Caco-2 (cell line): ENCODE measurements around the gene COL13A1. TPM values are rescaled to one million over a fixed set of nuclear protein-coding genes. Genes with fewer than 3 reads are reported as not detected.

Experiments used
- BruUV-seq: library from RNA; stranded (reverse); fragments of 400-500 nt; replicated peaks from 2 replicates; lab custom pipeline; 2021; lab: Mats Ljungman, UMichigan
- CTCF ChIA-PET: fragments of 300-600 bp; sonication (Branson Sonifier 250); formaldehyde crosslinking; loops from one replicate; lab custom pipeline; 2022; ENCODE audit warnings: antibody characterized with exemption; lab: Charles Lee
- POLR2A ChIA-PET: fragments of 300-600 bp; sonication (Branson Sonifier 250); formaldehyde crosslinking; loops from one replicate; lab custom pipeline; 2022; ENCODE audit warnings: antibody characterized with exemption; lab: Charles Lee
- DNase-seq, 2 experiments: peaks; one replicate each; pipeline versions ENCODE4 v3.0.0 to v3.0.0-alpha.2; 2020 to 2022
- H3K27me3 ChIP-seq: replicated peaks from 2 replicates; pipeline ENCODE4 v1.6.0; 2011; ENCODE audit warnings: low read length; ENCODE audit not compliant: control insufficient read depth, insufficient read depth
- H3K36me3 ChIP-seq: 2 replicates; pipeline ENCODE4 v1.5.1; 2011; ENCODE audit warnings: low read length; ENCODE audit not compliant: control insufficient read depth, insufficient read depth
- H3K4me1 ChIP-seq: fragments of 250-450 bp; sonication (Bioruptor Pico); 2 replicates; pipeline ENCODE4 v1.5.1; 2020; ENCODE audit warnings: mild to moderate bottlenecking
- H3K4me3 ChIP-seq: 2 replicates; pipeline ENCODE4 v1.5.1; 2011; ENCODE audit warnings: low read depth, mild to moderate bottlenecking, control low read depth, low read length
- H3K9me3 ChIP-seq: fragments of 250-450 bp; sonication (Bioruptor Pico); 2 replicates; pipeline ENCODE4 v1.5.1; 2020; ENCODE audit warnings: mild to moderate bottlenecking, moderate library complexity
- H3K27ac Mint-ChIP-seq: one replicate; pipeline ENCODE4 v1.8.0; 2022; ENCODE audit warnings: mixed read lengths; ENCODE audit not compliant: unreplicated experiment
- H3K27me3 Mint-ChIP-seq: one replicate; pipeline ENCODE4 v1.8.0; 2022; ENCODE audit warnings: mixed read lengths; ENCODE audit not compliant: insufficient read depth, unreplicated experiment
- H3K36me3 Mint-ChIP-seq: one replicate; pipeline ENCODE4 v1.8.0; 2022; ENCODE audit warnings: mild to moderate bottlenecking, mixed read lengths; ENCODE audit not compliant: insufficient read depth, unreplicated experiment
- H3K4me1 Mint-ChIP-seq: one replicate; pipeline ENCODE4 v1.8.0; 2022; ENCODE audit warnings: low read depth, mixed read lengths; ENCODE audit not compliant: unreplicated experiment
- H3K4me3 Mint-ChIP-seq: one replicate; pipeline ENCODE4 v1.8.0; 2022; ENCODE audit warnings: mild to moderate bottlenecking, moderate library complexity, mixed read lengths; ENCODE audit not compliant: unreplicated experiment
- H3K9me3 Mint-ChIP-seq: one replicate; pipeline ENCODE4 v1.8.0; 2022; ENCODE audit warnings: mixed read lengths; ENCODE audit not compliant: unreplicated experiment
- CTCF ChIP-seq, 2 experiments: fragments of 200-600 bp in 1 of 2; IDR thresholded peaks; 1 replicate in 1 of 2; 2 replicates in 1 of 2; pipeline versions ENCODE4 v1.5.1 to v1.8.0; 2011 to 2022; ENCODE audit warnings: antibody characterized with exemption in 1 of 2, control low read depth in 1 of 2, inconsistent platforms in 1 of 2, low read depth in 1 of 2, low read length in 1 of 2, mild to moderate bottlenecking in 1 of 2, moderate library complexity in 1 of 2; ENCODE audit not compliant: insufficient read depth in 1 of 2, severe bottlenecking in 1 of 2, unreplicated experiment in 1 of 2
- intact Hi-C: fragments of 100-400 bp; cut with micrococcal nuclease; formaldehyde crosslinking; loops from one replicate; pipeline ENCODE4 v1.10.0; 2022; ENCODE audit not compliant: unreplicated experiment
- total RNA-seq: library from RNA; stranded (reverse); gene quantifications from 2 replicates; pipeline ENCODE4 v1.2.3, GENCODE V29; 2022

Gene COL13A1
- total RNA-seq, 1 experiment from 2014 or later = not detected

GRCh38 chr10:69842882-69843281 lies 41.2 kb downstream of the COL13A1 start:
- peaks cover 29% of the 10 kb centered on the region for H3K27me3 Mint-ChIP-seq
- TF ChIP-seq CTCF (IDR thresholded peaks at IDR 0.05; ENCODE audit: insufficient read depth in 1 of 2, low read depth in 1 of 2, low read length in 1 of 2, severe bottlenecking in 1 of 2, unreplicated experiment in 1 of 2) = no peak
- no TSS peak for BruUV-seq
- ChIA-PET CTCF (no interaction called here), POLR2A (no interaction called here)
- DNase-seq = no peak
- Histone ChIP-seq H3K9me3 (no peaks in the 10 kb centered on the region), H3K4me1 (peaks cover 12% of the 10 kb centered on the region), H3K27me3 (no peaks in the 10 kb centered on the region; the same call in 1 of the 2 replicates), H3K4me3 (no peak overlapping the region), H3K36me3 (no peaks in the 10 kb centered on the region)
- H3K36me3 Mint-ChIP-seq = peaks cover 5% of the 10 kb centered on the region
- no peaks in the 10 kb centered on the region for H3K9me3 Mint-ChIP-seq
- intact Hi-C loops = no loop called here
- peaks cover 7% of the 10 kb centered on the region for H3K4me1 Mint-ChIP-seq
- no peak overlapping the region for H3K27ac Mint-ChIP-seq
- no peak overlapping the region for H3K4me3 Mint-ChIP-seq

- H3K4me1 Mint-ChIP-seq = peaks cover 7% of the 10 kb centered on the region
Measured at GRCh38 chr10:69843923-69844322, 42.2 kb downstream of the COL13A1 start.

GRCh38 chr10:69844698-69845097 lies 43.0 kb downstream of the COL13A1 start:
- CTCF ChIA-PET = interaction anchor here (1.0 kb wide), 1 partner anchor 43 kb away, joined by 3 read pairs; no protein-coding TSS in a partner anchor
- Mint-ChIP-seq H3K27ac (no peak overlapping the region), H3K36me3 (peaks cover 5% of the 10 kb centered on the region)

More at GRCh38 chr10:69843923-69844322, 42.2 kb downstream of the COL13A1 start:
- no peak for TF ChIP-seq CTCF (IDR thresholded peaks at IDR 0.05; ENCODE audit: insufficient read depth in 1 of 2, low read depth in 1 of 2, low read length in 1 of 2, severe bottlenecking in 1 of 2, unreplicated experiment in 1 of 2)
- Histone ChIP-seq H3K9me3 (no peaks in the 10 kb centered on the region), H3K4me3 (no peak overlapping the region), H3K4me1 (peaks cover 6% of the 10 kb centered on the region), H3K36me3 (no peaks in the 10 kb centered on the region), H3K27me3 (no peaks in the 10 kb centered on the region; the same call in 1 of the 2 replicates)
- Mint-ChIP-seq H3K27ac (no peak overlapping the region), H3K4me3 (no peak overlapping the region), H3K36me3 (peaks cover 5% of the 10 kb centered on the region), H3K9me3 (no peaks in the 10 kb centered on the region), H3K27me3 (peaks cover 30% of the 10 kb centered on the region)
- DNase-seq = no peak
- ChIA-PET CTCF (no interaction called here), POLR2A (no interaction called here)
- no TSS peak for BruUV-seq
- intact Hi-C loops = no loop called here

More at GRCh38 chr10:69844698-69845097, 43.0 kb downstream of the COL13A1 start:
- H3K4me1 Mint-ChIP-seq = peaks cover 2% of the 10 kb centered on the region
- H3K4me3 ChIP-seq = no peak overlapping the region
- peaks cover 26% of the 10 kb centered on the region for H3K27me3 Mint-ChIP-seq
- BruUV-seq = no TSS peak
- no peaks in the 10 kb centered on the region for H3K9me3 Mint-ChIP-seq
- H3K4me3 Mint-ChIP-seq = no peak overlapping the region
- intact Hi-C loops = no loop called here
- no peak for DNase-seq
- no peak for TF ChIP-seq CTCF (IDR thresholded peaks at IDR 0.05; ENCODE audit: insufficient read depth in 1 of 2, low read depth in 1 of 2, low read length in 1 of 2, severe bottlenecking in 1 of 2, unreplicated experiment in 1 of 2)
- H3K27me3 ChIP-seq = no peaks in the 10 kb centered on the region; the same call in 1 of the 2 replicates
- no peaks in the 10 kb centered on the region; the same call in 1 of the 2 replicates for H3K4me1 ChIP-seq
- no peaks in the 10 kb centered on the region for H3K9me3 ChIP-seq
- POLR2A ChIA-PET = no interaction called here
- no peaks in the 10 kb centered on the region for H3K36me3 ChIP-seq
